Sigmoid colon (tissue), 7 donors: ENCODE measurements around the gene DHRS7B. TPM values are rescaled to one million over a fixed set of nuclear protein-coding genes. Genes with fewer than 3 reads are reported as not detected.

Experiments
- DNase-seq: peaks from one replicate; pipeline ENCODE4 v3.0.0-alpha.2; 2019
- H3K27ac ChIP-seq, 4 donors: fragments of 200-600 bp; sonication (generic); one replicate each; pipeline ENCODE4 v1.5.1; 2016 to 2019; ENCODE audit warnings: mild to moderate bottlenecking in 1 of 4
- H3K27me3 ChIP-seq, 3 donors: fragments of 200-600 bp; sonication (generic); one replicate each; pipeline ENCODE4 v1.5.1; 2019; ENCODE audit warnings: mild to moderate bottlenecking in 1 of 3
- H3K36me3 ChIP-seq, 4 donors: fragments of 200-600 bp; sonication (generic); one replicate each; pipeline ENCODE4 v1.5.1; 2016 to 2019
- H3K4me1 ChIP-seq, 4 donors: fragments of 200-600 bp; sonication (generic); one replicate each; pipeline ENCODE4 v1.5.1; 2017 to 2019
- H3K4me3 ChIP-seq, 4 donors: fragments of 200-600 bp; sonication (generic); one replicate each; pipeline ENCODE4 v1.5.1; 2017 to 2019; ENCODE audit warnings: mild to moderate bottlenecking in 2 of 4, moderate library complexity in 1 of 4
- H3K9me3 ChIP-seq, 4 donors: fragments of 200-600 bp in 3 of 4; sonication (generic) in 3 of 4; one replicate each; pipeline versions ENCODE4 v1.5.1 to v1.6.1; 2013 to 2019
- CTCF ChIP-seq, 4 experiments: fragments of 450-650 bp in 3 of 4; fragments of 200-600 bp in 1 of 4; IDR thresholded peaks; one replicate each; pipeline ENCODE4 v1.5.1; 2016 to 2019; ENCODE audit warnings: antibody characterized with exemption in 4 of 4, mild to moderate bottlenecking in 3 of 4, moderate library complexity in 2 of 4
- EP300 ChIP-seq, 4 donors: sonication (generic); formaldehyde crosslinking; IDR thresholded peaks; one replicate each; pipeline ENCODE4 v1.6.1; 2017; ENCODE audit warnings: antibody characterized with exemption in 4 of 4
- POLR2A ChIP-seq, 2 donors: fragments of 450-650 bp; IDR thresholded peaks; one replicate each; pipeline ENCODE4 v1.6.1; 2016; ENCODE audit warnings: antibody characterized with exemption in 2 of 2, mild to moderate bottlenecking in 2 of 2, moderate library complexity in 2 of 2
- POLR2AphosphoS5 ChIP-seq, 4 donors: sonication (generic); formaldehyde crosslinking; IDR thresholded peaks; one replicate each; pipeline ENCODE4 v1.6.1; 2017; ENCODE audit warnings: antibody characterized with exemption in 4 of 4
- WGBS, 2 donors: extraction: QIAGEN DNeasy Blood & Tissue Kit; methylation state at CpG; one replicate each; pipeline ENCODE4 v1.1.7; 2013; 5-methylcytosine and 5-hydroxymethylcytosine counted together
- intact Hi-C: fragments of 100-400 bp; cut with DNase I; formaldehyde crosslinking; loops from one replicate; pipeline ENCODE4 v1.15.1; 2023
- polyA plus RNA-seq, 3 donors: library from polyadenylated mRNA; stranded (reverse); fragments of 200-250 nt; gene quantifications; one replicate each; pipeline ENCODE4 v1.2.3, GENCODE V29; 2013
- total RNA-seq, 4 donors: library from RNA; depleted of rRNA; stranded (reverse); fragments of >200 nt; gene quantifications; one replicate each; pipeline ENCODE4 v1.1.0, GENCODE V29; 2016
- donor health status: healthy with polysubstance abuse.
- donor health status: Bipolar disorder and iron deficiency.
- donor health status: healthy.

Gene DHRS7B
- total and polyA plus RNA-seq, 7 donors = 8.3 to 31.9 (median 23.2) TPM

DNA sequence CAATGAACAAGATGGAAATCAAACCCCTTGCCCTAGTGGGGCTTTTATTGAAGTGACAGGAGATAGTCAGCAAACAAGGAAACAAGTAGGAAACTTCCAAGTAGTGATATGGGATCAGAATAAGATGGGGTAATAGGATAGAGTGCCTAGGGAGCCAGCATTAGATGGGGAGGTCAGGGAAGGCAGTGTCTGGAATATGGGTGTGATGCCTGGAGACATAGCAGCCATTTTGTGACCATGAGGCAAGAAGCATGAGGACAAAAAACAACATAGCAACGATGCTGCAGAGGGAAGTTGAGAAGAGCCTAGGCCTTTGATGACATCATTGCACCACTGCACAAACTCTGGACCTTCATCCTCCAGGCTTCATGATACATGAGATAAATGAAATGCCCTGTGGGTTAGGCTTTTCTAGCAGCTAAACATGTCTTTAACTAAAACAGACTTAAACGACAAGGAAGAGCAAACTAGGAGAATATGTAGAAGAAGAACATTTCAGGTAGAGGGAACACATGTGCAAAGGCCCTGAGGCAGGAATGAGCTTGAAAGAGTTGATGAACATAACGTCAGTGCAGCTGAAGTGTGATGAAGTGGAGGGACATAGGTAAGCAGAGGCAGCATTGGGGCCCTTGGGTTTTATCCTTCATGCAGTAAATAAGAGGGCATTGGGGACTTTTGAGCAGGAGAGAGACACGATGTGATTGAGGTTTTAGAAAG is 105.4 kb downstream of the DHRS7B start:
- WGBS, 2 donors = 90 to 92% methylated on average over 4 of the region's 4 CpGs
- Histone ChIP-seq H3K36me3 (no peaks in the 10 kb centered on the region), H3K4me1 (no peaks in the 10 kb centered on the region), H3K27me3 (no peaks in the 10 kb centered on the region), H3K27ac (no peak overlapping the region), H3K9me3 (peaks cover 0 to 3% (median 0%) of the 10 kb centered on the region in 4 donors), H3K4me3 (no peak overlapping the region)
- DNase-seq = no peak
- TF ChIP-seq CTCF (IDR thresholded peaks at IDR 0.05) (no peak), POLR2A (IDR thresholded peaks at IDR 0.05) (no peak), POLR2AphosphoS5 (IDR thresholded peaks at IDR 0.05) (no peak), EP300 (IDR thresholded peaks at IDR 0.05) (no peak)
- intact Hi-C loops = no loop called here

DNA sequence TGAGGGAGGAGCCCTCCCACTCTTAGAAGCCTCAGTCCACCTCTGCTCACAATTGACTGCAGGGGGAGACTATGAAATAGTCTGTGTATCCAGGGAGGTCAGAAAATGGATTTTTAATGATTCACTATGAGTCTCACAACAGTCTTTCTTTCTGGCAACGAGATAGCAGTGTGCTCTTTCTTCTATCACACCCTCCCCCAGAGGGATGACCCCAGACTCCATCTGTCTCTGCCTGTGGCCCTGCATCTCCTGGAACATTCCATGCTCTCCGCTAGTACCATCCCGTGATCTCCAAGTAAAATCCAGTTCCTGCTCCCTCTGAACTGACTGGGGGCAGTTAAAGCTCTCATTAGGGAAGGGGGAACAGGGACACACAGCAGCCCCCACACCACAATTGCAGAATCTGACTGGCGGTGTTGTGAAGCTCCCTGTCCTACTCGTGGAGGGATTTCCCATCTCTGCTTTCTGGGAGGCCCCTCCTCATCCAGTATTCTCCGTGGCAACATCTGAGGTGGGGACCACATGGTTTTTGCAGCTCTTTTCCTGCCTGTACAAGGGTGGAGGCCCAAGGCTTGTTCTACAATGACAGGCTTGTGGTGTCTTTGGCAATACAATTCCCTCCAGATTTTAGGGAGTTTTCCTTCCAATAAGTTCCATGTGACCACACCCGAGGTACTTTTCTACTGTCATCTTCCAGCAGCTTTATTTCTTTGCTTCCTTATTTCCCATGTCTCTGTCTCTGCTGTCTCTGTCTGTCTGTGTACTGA is 107.0 kb downstream of the DHRS7B start:
- H3K27me3 ChIP-seq = no peaks in the 10 kb centered on the region
- intact Hi-C loops = no loop called here
- H3K4me1 ChIP-seq = no peaks in the 10 kb centered on the region
- 69 to 71% methylated on average over 7 of the region's 7 CpGs for WGBS, 2 donors
- no peaks in the 10 kb centered on the region for H3K36me3 ChIP-seq
- H3K4me3 ChIP-seq = no peak overlapping the region
- peaks cover 0 to 3% (median 0%) of the 10 kb centered on the region in 4 donors for H3K9me3 ChIP-seq
- peak overlapping the region in 1 of 4 donors; percentile 14 for H3K27ac ChIP-seq
- DNase-seq = no peak
- TF ChIP-seq POLR2A (IDR thresholded peaks at IDR 0.05) (no peak), CTCF (IDR thresholded peaks at IDR 0.05) (no peak), POLR2AphosphoS5 (IDR thresholded peaks at IDR 0.05) (no peak), EP300 (IDR thresholded peaks at IDR 0.05) (no peak)

- Histone ChIP-seq H3K4me1 (peaks cover 0 to 6% (median 0%) of the 10 kb centered on the region in 4 donors), H3K9me3 (peaks cover 0 to 3% (median 0%) of the 10 kb centered on the region in 4 donors), H3K27me3 (no peaks in the 10 kb centered on the region), H3K36me3 (no peaks in the 10 kb centered on the region), H3K4me3 (no peak overlapping the region), H3K27ac (no peak overlapping the region)
- no peak for DNase-seq
- intact Hi-C loops = no loop called here
- 78 to 85% methylated on average over 1 of the region's 1 CpG for WGBS, 2 donors
- TF ChIP-seq EP300 (IDR thresholded peaks at IDR 0.05) = no peak
- TF ChIP-seq POLR2AphosphoS5 (IDR thresholded peaks at IDR 0.05) = no peak
- TF ChIP-seq POLR2A (IDR thresholded peaks at IDR 0.05) = no peak
- TF ChIP-seq CTCF (IDR thresholded peaks at IDR 0.05) = no peak
Measured at GRCh38 chr17:21235921-21236320, 109.2 kb downstream of the DHRS7B start.

DNA sequence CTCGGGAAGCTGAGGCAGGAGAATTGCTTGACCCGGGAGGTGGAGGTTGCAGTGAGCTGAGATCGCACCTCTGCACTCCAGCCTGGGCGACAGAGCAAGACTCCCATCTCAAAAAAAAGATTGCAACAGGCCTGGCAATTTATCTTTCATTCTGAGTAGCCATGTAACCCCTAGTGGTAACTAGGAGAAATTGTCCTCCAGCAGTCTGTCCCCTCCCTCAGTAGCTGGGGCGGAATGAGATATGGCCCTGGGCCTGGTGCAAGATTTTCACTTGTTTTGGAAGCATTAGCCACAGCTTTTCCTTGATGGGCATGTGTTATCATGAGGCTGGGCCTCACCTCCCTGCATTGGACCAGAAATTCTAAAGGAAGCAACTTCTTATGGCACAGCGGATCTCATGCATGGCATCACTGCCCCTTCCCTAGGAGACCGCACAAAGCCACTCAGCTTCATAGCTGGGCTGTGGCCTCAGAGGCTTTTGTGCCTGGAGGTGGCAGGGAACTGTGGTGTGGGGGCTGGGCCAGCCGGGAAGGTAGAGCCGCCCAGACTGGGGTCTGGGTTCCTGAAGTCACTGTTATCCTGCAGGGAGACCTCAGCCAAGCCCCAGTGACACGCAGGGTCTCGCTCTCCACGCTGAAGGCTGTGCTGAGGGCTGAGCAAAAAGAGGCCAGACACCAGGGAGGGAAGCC is 113.1 kb downstream of the DHRS7B start:
- Histone ChIP-seq H3K4me1 (peaks cover 0 to 6% (median 0%) of the 10 kb centered on the region in 4 donors), H3K27me3 (no peaks in the 10 kb centered on the region), H3K27ac (no peak overlapping the region), H3K36me3 (peaks cover 0 to 10% (median 0%) of the 10 kb centered on the region in 4 donors), H3K9me3 (no peaks in the 10 kb centered on the region), H3K4me3 (no peak overlapping the region)
- 82 to 84% methylated on average over 12 of the region's 12 CpGs for whole genome bisulfite sequencing, 2 donors
- intact Hi-C loops = no loop called here
- no peak for TF ChIP-seq POLR2A (IDR thresholded peaks at IDR 0.05)
- TF ChIP-seq CTCF (IDR thresholded peaks at IDR 0.05) = peak in 2 of 4 experiments; percentile 22 to 34
- DNase-seq = no peak
